HG02763 (cell line): Measurements from ENCODE around the gene GAGE2A.
"Not testable (repeated sequence)": the region's sequence is repeated elsewhere in the genome, so short reads cannot be mapped to it uniquely, and the experiment has no call there.

Experiments
- ATAC-seq: cut with Tn5 transposase; IDR thresholded peaks from one replicate; pipeline ENCODE4 v1.9.1; 2021; ENCODE audit warnings: mild to moderate bottlenecking, moderate library complexity; ENCODE audit not compliant: unreplicated experiment

GAGE2A gene

GRCh38 chrX:49589196-49589595 is at the start of gene GAGE2A:
Gene GAGE2A, plus strand, starts transcription at chrX:49589496. Its CDS starts 1,155 bp downstream, at chrX:49590651.
- not testable (repeated sequence) for ATAC-seq

- ATAC-seq: not testable (repeated sequence)
Measured at GRCh38 chrX:49541433-49541832, 47.9 kb upstream of the GAGE2A start, which contains the start of gene GAGE12D. Gene GAGE12D, plus strand, starts transcription at chrX:49541733. Its CDS starts 1,155 bp downstream, at chrX:49542888.

- ATAC-seq: not testable (repeated sequence)
Measured at GRCh38 chrX:49550989-49551388, 38.3 kb upstream of the GAGE2A start, which contains the start of gene GAGE12E. Gene GAGE12E, plus strand, starts transcription at chrX:49551289. Its CDS starts 1,155 bp downstream, at chrX:49552444.

- not testable (repeated sequence) for ATAC-seq
Measured at GRCh38 chrX:49560542-49560941, 28.8 kb upstream of the GAGE2A start, which contains the start of gene GAGE12F. Gene GAGE12F, plus strand, starts transcription at chrX:49560842. Its CDS starts 1,155 bp downstream, at chrX:49561997.

GRCh38 chrX:49568728-49569127 is 20.6 kb upstream of the GAGE2A start:
- ATAC-seq: not testable (repeated sequence)

GRCh38 chrX:49569152-49569551 is 20.1 kb upstream of the GAGE2A start:
- not testable (repeated sequence) for ATAC-seq

- ATAC-seq: not testable (repeated sequence)
Measured at GRCh38 chrX:49570100-49570499, 19.2 kb upstream of the GAGE2A start, which contains the start of gene GAGE12G. Gene GAGE12G, plus strand, starts transcription at chrX:49570400. Its CDS starts 1,155 bp downstream, at chrX:49571555.

- not testable (repeated sequence) for ATAC-seq
Measured at GRCh38 chrX:49579649-49580048, 9.6 kb upstream of the GAGE2A start, which contains the start of gene GAGE12H. Gene GAGE12H, plus strand, starts transcription at chrX:49579949. Its CDS starts 1,155 bp downstream, at chrX:49581104.

GRCh38 chrX:49589769-49590478 is 628 bp downstream of the GAGE2A start:
- not testable (repeated sequence) for ATAC-seq

GRCh38 chrX:49590488-49590887 is 1.2 kb downstream of the GAGE2A start:
- not testable (repeated sequence) for ATAC-seq

- ATAC-seq: not testable (repeated sequence)
Measured at GRCh38 chrX:49598720-49599119, 9.4 kb downstream of the GAGE2A start, which contains the start of gene GAGE1. Gene GAGE1, plus strand, starts transcription at chrX:49599020. Its CDS starts 1,155 bp downstream, at chrX:49600175.

- ATAC-seq: no peak
Measured at GRCh38 chrX:49610718-49611310, 21.5 kb downstream of the GAGE2A start.

GRCh38 chrX:49618574-49618973 is 29.3 kb downstream of the GAGE2A start:
- no peak for ATAC-seq

GRCh38 chrX:49627086-49627777 is 37.9 kb downstream of the GAGE2A start:
- no peak for ATAC-seq

GRCh38 chrX:49644991-49645637 is 55.8 kb downstream of the GAGE2A start:
- no peak for ATAC-seq
